ENCODE results near the gene HAL.

The HAL gene

DNA sequence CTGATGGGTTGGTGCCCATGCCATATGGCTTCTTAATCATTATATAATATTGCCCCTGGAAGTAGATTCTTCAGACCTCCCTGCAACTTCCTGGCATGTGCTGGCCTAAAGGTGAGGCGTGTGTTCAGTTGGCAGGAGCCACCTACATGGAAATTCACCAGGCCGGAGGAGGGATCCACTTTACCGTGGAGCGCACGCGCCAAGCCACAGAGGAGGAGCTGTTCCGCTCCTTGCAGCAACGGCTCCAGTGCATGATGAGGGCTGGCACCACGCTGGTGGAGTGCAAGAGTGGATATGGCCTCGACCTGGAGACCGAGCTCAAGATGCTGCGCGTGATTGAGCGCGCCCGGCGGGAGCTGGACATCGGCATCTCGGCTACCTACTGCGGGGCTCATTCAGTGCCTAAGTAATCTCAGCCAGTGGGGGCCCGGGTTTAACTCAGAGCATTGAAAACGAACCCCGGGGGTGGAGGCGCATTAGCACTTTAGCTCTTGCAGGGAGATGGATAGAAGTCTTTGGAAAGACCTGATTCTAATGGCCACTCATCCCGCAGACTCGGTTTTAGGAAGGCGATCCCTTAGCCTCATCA, 39.5 kb downstream of the HAL start:
- H3K36me3 ChIP-seq (ENCODE audit: control insufficient read depth in 2 of 2, insufficient read depth in 2 of 2, low read length in 2 of 2): no peaks in the 10 kb centered on the region
- no peak overlapping the region for H3K9ac ChIP-seq (ENCODE audit: low read length in 2 of 2)
- H3K4me1 ChIP-seq (ENCODE audit: control insufficient read depth, insufficient read depth, low read length): no peaks in the 10 kb centered on the region
- no peaks in the 10 kb centered on the region for H3K27me3 ChIP-seq (ENCODE audit: control insufficient read depth in 1 of 2, insufficient read depth in 2 of 2, low read length in 2 of 2)
- no peak overlapping the region for H3K27ac ChIP-seq (ENCODE audit: low read length)
- no peaks in the 10 kb centered on the region for H3K9me3 ChIP-seq (ENCODE audit: control insufficient read depth in 2 of 2, low read length in 2 of 2)
- no peak overlapping the region for H3K4me3 ChIP-seq (ENCODE audit: low read length in 2 of 2)

GRCh38 chr12:95955549-95956159, 40.5 kb downstream of the HAL start:
- Histone ChIP-seq H3K27ac (ENCODE audit: low read length) (no peak overlapping the region), H3K9me3 (ENCODE audit: control insufficient read depth in 2 of 2, low read length in 2 of 2) (no peaks in the 10 kb centered on the region), H3K36me3 (ENCODE audit: control insufficient read depth in 2 of 2, insufficient read depth in 2 of 2, low read length in 2 of 2) (no peaks in the 10 kb centered on the region)

DNA sequence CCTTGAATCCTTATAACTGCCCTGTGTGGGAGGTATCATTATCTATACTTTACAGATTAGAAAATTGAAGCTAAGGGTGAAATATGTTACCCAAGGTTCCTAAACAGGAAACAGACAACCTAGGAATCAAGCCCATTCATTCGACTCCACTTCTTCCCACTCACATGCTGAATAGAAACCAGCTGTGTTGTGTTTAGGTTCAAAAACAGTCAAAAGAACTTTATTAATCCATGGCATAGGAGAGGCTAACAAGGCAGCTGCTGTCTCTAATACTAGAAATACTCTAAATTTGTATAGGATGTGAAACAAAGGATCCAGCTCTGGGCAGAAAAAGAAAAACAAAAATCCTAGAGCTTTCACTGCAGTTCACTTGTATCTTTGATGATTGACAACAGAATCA, 43.1 kb downstream of the HAL start:
- Histone ChIP-seq H3K27ac (ENCODE audit: low read length) (no peak overlapping the region), H3K4me3 (ENCODE audit: low read length in 2 of 2) (no peak overlapping the region), H3K4me1 (ENCODE audit: control insufficient read depth, insufficient read depth, low read length) (no peaks in the 10 kb centered on the region), H3K27me3 (ENCODE audit: control insufficient read depth in 1 of 2, insufficient read depth in 2 of 2, low read length in 2 of 2) (no peaks in the 10 kb centered on the region), H3K9me3 (ENCODE audit: control insufficient read depth in 2 of 2, low read length in 2 of 2) (no peaks in the 10 kb centered on the region), H3K9ac (ENCODE audit: low read length in 2 of 2) (no peak overlapping the region), H3K36me3 (ENCODE audit: control insufficient read depth in 2 of 2, insufficient read depth in 2 of 2, low read length in 2 of 2) (no peaks in the 10 kb centered on the region)

More at GRCh38 chr12:95955549-95956159, 40.5 kb downstream of the HAL start:
- Histone ChIP-seq H3K9ac (ENCODE audit: low read length in 2 of 2) (no peak overlapping the region), H3K4me1 (ENCODE audit: control insufficient read depth, insufficient read depth, low read length) (no peaks in the 10 kb centered on the region), H3K27me3 (ENCODE audit: control insufficient read depth in 1 of 2, insufficient read depth in 2 of 2, low read length in 2 of 2) (no peaks in the 10 kb centered on the region), H3K4me3 (ENCODE audit: low read length in 2 of 2) (no peak overlapping the region)

GRCh38 chr12:95951515-95951914, 44.6 kb downstream of the HAL start:
- Histone ChIP-seq H3K9me3 (ENCODE audit: control insufficient read depth in 2 of 2, low read length in 2 of 2) (no peaks in the 10 kb centered on the region), H3K4me3 (ENCODE audit: low read length in 2 of 2) (no peak overlapping the region), H3K27ac (ENCODE audit: low read length) (no peak overlapping the region), H3K9ac (ENCODE audit: low read length in 2 of 2) (no peak overlapping the region), H3K4me1 (ENCODE audit: control insufficient read depth, insufficient read depth, low read length) (no peaks in the 10 kb centered on the region), H3K27me3 (ENCODE audit: control insufficient read depth in 1 of 2, insufficient read depth in 2 of 2, low read length in 2 of 2) (no peaks in the 10 kb centered on the region), H3K36me3 (ENCODE audit: control insufficient read depth in 2 of 2, insufficient read depth in 2 of 2, low read length in 2 of 2) (no peaks in the 10 kb centered on the region)

GRCh38 chr12:95949477-95950206, 46.5 kb downstream of the HAL start:
- H3K4me3 ChIP-seq (ENCODE audit: low read length in 2 of 2): no peak overlapping the region
- H3K9me3 ChIP-seq (ENCODE audit: control insufficient read depth in 2 of 2, low read length in 2 of 2): no peaks in the 10 kb centered on the region
- H3K27ac ChIP-seq (ENCODE audit: low read length): no peak overlapping the region
- H3K27me3 ChIP-seq (ENCODE audit: control insufficient read depth in 1 of 2, insufficient read depth in 2 of 2, low read length in 2 of 2): no peaks in the 10 kb centered on the region
- H3K4me1 ChIP-seq (ENCODE audit: control insufficient read depth, insufficient read depth, low read length): no peaks in the 10 kb centered on the region
- no peaks in the 10 kb centered on the region for H3K36me3 ChIP-seq (ENCODE audit: control insufficient read depth in 2 of 2, insufficient read depth in 2 of 2, low read length in 2 of 2)
- H3K9ac ChIP-seq (ENCODE audit: low read length in 2 of 2): no peak overlapping the region

DNA sequence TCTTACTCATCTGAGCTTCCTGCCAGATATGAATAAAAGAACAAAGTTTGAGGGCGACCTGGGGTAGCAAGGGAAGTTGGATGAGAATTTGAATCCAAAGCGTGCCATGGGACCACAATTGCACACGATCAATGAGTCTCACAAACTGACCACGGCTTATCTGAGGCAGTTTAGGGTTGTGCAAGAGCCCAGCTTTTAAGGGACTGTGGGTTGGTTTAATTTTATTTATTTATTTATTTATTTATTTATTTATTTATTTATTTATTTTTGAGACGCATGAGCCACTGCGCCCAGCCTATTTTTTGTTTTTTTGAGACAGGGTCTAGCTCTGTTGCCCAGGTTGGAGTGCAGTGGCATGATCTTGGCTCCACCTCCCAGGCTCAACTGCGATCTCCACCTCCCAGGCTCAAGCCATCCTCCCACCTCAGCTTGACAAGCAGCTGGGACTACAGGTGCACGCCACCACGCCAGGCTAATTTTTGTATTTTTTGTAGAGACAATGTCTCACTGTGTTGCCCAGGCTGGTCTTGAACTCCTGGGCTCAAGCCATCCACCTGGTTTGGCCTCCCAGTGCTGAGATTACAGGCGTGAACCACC, 51.9 kb downstream of the HAL start:
- Histone ChIP-seq H3K4me1 (ENCODE audit: control insufficient read depth, insufficient read depth, low read length) (peaks cover 6% of the 10 kb centered on the region), H3K9ac (ENCODE audit: low read length in 2 of 2) (no peak overlapping the region), H3K4me3 (ENCODE audit: low read length in 2 of 2) (no peak overlapping the region), H3K27me3 (ENCODE audit: control insufficient read depth in 1 of 2, insufficient read depth in 2 of 2, low read length in 2 of 2) (no peaks in the 10 kb centered on the region), H3K36me3 (ENCODE audit: control insufficient read depth in 2 of 2, insufficient read depth in 2 of 2, low read length in 2 of 2) (no peaks in the 10 kb centered on the region), H3K9me3 (ENCODE audit: control insufficient read depth in 2 of 2, low read length in 2 of 2) (no peaks in the 10 kb centered on the region), H3K27ac (ENCODE audit: low read length) (no peak overlapping the region)

- Histone ChIP-seq H3K27ac (ENCODE audit: low read length) (peak within 1 kb of the TSS; percentile 42), H3K9ac (ENCODE audit: low read length in 2 of 2) (peak within 1 kb of the TSS; percentile 78 to 79), H3K9me3 (ENCODE audit: control insufficient read depth in 2 of 2, low read length in 2 of 2) (no peaks in the 10 kb centered on the region), H3K27me3 (ENCODE audit: control insufficient read depth in 1 of 2, insufficient read depth in 2 of 2, low read length in 2 of 2) (no peaks in the 10 kb centered on the region), H3K36me3 (ENCODE audit: control insufficient read depth in 2 of 2, insufficient read depth in 2 of 2, low read length in 2 of 2) (no peaks in the 10 kb centered on the region), H3K4me1 (ENCODE audit: control insufficient read depth, insufficient read depth, low read length) (peaks cover 6% of the 10 kb centered on the region), H3K4me3 (ENCODE audit: low read length in 2 of 2) (peak within 1 kb of the TSS; percentile 85 to 95)
Observed at GRCh38 chr12:95943330-95943842, 52.8 kb downstream of the HAL start, which contains the start of gene AMDHD1. TSS of gene AMDHD1 (plus strand) at chr12:95943331. CDS start at chr12:95943399, 68 bp downstream.

GRCh38 chr12:95942524-95943329, 53.4 kb downstream of the HAL start, which contains the start of gene CCDC38:
TSS of gene CCDC38 (minus strand) at chr12:95942614. CDS start at chr12:95936509, 6,105 bp downstream.
- no peaks in the 10 kb centered on the region for H3K9me3 ChIP-seq (ENCODE audit: control insufficient read depth in 2 of 2, low read length in 2 of 2)
- H3K4me3 ChIP-seq (ENCODE audit: low read length in 2 of 2): peak within 1 kb of the TSS; percentile 85 to 95
- peak within 1 kb of the TSS; percentile 78 to 79 for H3K9ac ChIP-seq (ENCODE audit: low read length in 2 of 2)
- H3K4me1 ChIP-seq (ENCODE audit: control insufficient read depth, insufficient read depth, low read length): peaks cover 6% of the 10 kb centered on the region
- no peaks in the 10 kb centered on the region for H3K36me3 ChIP-seq (ENCODE audit: control insufficient read depth in 2 of 2, insufficient read depth in 2 of 2, low read length in 2 of 2)
- no peaks in the 10 kb centered on the region for H3K27me3 ChIP-seq (ENCODE audit: control insufficient read depth in 1 of 2, insufficient read depth in 2 of 2, low read length in 2 of 2)
- H3K27ac ChIP-seq (ENCODE audit: low read length): peak within 1 kb of the TSS; percentile 42

DNA sequence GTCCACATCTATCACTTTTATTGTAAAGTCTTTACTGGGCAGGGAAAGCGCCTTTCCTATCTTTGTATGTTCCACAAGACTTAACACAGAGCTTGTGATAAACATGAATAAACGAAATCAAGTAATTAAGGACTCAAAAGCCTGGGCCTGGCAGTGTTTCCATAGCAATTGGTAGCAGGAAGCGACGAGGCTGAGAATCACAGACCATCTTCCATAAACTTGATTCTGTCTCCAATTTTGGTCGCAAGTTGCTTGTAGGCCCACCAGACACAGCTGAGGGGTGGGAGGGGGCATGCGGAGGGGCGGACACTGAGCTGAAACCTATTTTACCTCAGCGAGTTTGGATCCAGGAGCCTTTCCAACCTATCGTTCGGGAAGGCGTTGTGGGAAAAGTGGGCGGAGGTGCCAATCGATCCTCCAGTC, 54.0 kb downstream of the HAL start:
- Histone ChIP-seq H3K36me3 (ENCODE audit: control insufficient read depth in 2 of 2, insufficient read depth in 2 of 2, low read length in 2 of 2) (no peaks in the 10 kb centered on the region), H3K27ac (ENCODE audit: low read length) (peak overlapping the region; percentile 42), H3K4me1 (ENCODE audit: control insufficient read depth, insufficient read depth, low read length) (peaks cover 6% of the 10 kb centered on the region), H3K9ac (ENCODE audit: low read length in 2 of 2) (peak overlapping the region; percentile 78 to 79), H3K27me3 (ENCODE audit: control insufficient read depth in 1 of 2, insufficient read depth in 2 of 2, low read length in 2 of 2) (no peaks in the 10 kb centered on the region), H3K9me3 (ENCODE audit: control insufficient read depth in 2 of 2, low read length in 2 of 2) (no peaks in the 10 kb centered on the region), H3K4me3 (ENCODE audit: low read length in 2 of 2) (peak overlapping the region; percentile 85 to 95)

- Histone ChIP-seq H3K27ac (ENCODE audit: low read length) (no peak overlapping the region), H3K4me1 (ENCODE audit: control insufficient read depth, insufficient read depth, low read length) (peaks cover 6% of the 10 kb centered on the region), H3K4me3 (ENCODE audit: low read length in 2 of 2) (no peak overlapping the region), H3K9ac (ENCODE audit: low read length in 2 of 2) (no peak overlapping the region), H3K36me3 (ENCODE audit: control insufficient read depth in 2 of 2, insufficient read depth in 2 of 2, low read length in 2 of 2) (no peaks in the 10 kb centered on the region), H3K9me3 (ENCODE audit: control insufficient read depth in 2 of 2, low read length in 2 of 2) (no peaks in the 10 kb centered on the region), H3K27me3 (ENCODE audit: control insufficient read depth in 1 of 2, insufficient read depth in 2 of 2, low read length in 2 of 2) (no peaks in the 10 kb centered on the region)
Observed at GRCh38 chr12:95940514-95940913, 55.6 kb downstream of the HAL start.
